NCI-H146 treated with DMSO at 0.1 percent for 48 hours (cell line): Measurements from ENCODE around the gene PLEKHA7.
"Not testable (repeated sequence)": the region's sequence is repeated elsewhere in the genome, so short reads cannot be mapped to it uniquely, and the experiment has no call there.

Source experiments
- DNase-seq: peaks from one replicate; lab custom pipeline; 2025; ENCODE audit not compliant: unreplicated experiment; lab: John Stamatoyannopoulos, UW

The PLEKHA7 gene

GRCh38 chr11:16912692-16913111 lies 101.5 kb downstream of the PLEKHA7 start:
- DNase-seq: no peak

DNA sequence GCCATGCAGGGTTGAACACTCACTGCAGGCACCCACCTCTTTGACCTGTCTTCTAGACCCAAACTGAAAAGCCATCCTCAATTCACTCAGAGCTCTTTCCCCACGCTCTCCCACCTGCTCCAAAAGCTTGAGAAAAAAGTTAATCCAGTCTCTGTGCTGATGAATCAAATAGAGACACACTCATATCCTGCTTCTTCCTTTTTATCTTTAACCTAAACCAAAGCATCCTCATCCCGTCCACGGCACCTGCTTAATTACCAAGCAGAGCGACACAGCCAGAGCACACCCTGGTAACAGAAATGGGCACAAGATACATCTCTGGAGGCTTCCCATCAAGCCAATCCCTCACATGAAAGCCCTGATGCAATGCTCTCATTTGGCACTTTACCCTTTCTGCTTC lies 102.6 kb downstream of the PLEKHA7 start:
- no peak for DNase-seq

DNA sequence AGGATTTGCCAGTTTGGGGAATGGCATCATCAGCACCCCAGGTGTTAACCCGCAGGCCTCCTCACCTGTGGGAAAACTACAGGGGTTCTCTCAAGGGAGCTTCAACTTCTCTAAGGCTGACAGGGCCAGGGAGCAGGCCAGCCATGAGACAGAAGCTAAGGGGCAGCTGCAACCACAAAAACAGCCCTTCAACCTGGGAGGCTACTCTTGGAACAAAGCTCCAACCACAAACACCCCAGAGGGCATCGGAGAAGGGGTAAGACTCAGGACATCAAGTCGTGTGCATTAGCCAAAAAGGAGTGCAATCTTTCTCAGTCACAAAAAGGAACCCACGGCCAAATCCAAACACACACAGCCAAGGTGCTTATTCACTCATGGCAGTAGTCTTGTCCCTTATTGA lies 103.0 kb downstream of the PLEKHA7 start:
- DNase-seq: no peak

- no peak for DNase-seq
Measured at GRCh38 chr11:16909359-16910035, 104.7 kb downstream of the PLEKHA7 start.

DNA sequence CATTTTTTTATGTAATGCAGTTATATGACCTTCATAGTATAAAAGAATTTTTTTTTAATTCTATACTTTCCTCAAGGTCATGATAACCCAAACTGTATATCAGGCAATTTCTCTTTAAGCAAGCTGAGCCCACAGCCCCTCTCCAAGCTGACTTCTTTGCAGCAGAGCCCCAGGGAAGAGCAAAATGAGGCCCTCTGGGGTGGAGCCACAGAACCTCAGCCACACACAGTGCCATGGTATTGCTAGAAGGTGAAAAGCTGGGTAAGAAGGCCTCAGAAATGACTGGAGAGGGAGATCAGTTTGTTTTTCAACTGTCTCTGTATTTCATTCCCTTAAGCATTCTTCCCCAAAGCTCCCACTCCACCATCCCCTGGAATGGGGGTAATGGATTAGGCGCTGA lies 108.8 kb downstream of the PLEKHA7 start:
- DNase-seq: no peak

DNA sequence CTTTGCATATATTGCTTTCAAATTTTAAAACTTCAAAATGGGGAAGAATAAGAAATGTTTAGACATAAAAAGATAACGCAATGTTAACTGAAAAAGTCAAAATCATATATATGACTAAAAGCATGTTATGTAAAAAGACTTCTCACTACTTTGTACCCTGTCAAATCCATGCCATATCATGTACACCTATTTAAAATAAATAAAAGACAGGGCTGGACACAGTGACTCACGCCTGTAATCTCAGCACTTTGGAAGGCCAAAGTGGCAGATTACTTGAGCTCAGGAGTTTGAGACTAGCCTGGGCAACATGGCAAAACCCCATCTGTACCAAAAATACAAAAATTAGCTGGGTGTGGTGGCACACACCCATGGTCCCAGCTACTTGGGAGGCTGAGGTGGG lies 109.5 kb downstream of the PLEKHA7 start:
- not testable (repeated sequence) for DNase-seq

DNA sequence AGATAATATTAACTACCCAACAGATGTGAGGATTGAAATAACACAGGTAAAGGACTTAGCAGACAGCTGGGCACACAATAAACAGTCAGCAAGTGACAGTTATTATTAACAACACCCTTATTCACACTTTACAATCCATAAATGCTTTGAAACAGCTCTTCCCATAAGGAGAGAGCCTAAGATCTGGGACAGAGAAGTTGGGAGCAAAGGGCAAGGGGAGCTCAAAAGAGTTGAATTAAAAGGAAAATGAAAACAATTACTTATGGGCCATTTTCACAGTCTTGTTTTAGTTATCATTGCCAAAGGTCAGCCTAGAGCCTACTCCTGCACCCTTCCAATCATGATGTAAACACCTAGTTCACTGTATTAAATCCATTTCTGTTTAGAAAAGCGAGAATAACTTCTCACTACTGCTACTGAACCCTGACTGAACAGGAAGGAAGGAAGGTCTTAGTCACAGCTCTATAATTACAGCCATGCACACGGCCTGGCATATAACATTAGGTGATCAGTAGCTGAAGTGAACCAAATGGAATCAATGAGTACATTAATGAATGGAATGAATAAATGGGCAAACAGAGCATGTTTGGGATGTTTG lies 111.3 kb downstream of the PLEKHA7 start:
- DNase-seq: no peak

DNA sequence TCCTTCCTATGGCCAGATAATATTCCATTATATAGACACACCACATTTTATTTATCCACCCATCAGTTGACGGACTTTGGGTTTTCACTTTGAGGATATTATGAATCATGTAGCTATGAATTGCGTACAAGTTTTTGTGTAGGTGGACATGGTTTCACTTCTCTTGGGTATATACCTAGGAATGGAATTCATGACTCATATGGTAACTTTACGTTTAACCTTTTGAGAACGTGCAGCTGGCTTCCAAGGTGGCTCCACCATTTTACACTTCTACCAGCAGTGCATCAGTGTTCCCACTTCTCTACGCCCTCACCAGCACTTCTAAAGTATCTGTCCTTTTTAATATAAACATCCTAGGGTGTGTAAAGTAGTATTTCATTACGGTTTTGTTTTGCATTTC lies 112.0 kb downstream of the PLEKHA7 start:
- DNase-seq: no peak

DNA sequence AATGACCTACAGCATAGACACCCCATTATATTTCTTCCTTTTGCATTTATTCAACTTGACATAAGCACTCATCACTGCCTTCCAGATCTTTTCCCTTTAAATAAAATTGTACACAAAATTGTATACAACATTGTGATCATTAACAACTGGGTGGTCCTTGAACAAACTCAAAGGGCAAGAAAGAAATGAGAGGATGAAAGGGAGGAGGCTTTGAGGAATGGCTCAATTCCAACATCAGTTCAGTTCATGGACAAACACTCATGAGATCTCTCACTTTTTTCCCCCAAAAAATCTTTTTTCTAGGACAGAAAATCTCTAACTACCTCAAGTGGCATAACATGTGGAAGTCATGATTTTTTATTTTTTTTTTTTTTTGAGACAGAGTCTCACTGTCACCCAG lies 113.7 kb downstream of the PLEKHA7 start:
- no peak for DNase-seq

DNA sequence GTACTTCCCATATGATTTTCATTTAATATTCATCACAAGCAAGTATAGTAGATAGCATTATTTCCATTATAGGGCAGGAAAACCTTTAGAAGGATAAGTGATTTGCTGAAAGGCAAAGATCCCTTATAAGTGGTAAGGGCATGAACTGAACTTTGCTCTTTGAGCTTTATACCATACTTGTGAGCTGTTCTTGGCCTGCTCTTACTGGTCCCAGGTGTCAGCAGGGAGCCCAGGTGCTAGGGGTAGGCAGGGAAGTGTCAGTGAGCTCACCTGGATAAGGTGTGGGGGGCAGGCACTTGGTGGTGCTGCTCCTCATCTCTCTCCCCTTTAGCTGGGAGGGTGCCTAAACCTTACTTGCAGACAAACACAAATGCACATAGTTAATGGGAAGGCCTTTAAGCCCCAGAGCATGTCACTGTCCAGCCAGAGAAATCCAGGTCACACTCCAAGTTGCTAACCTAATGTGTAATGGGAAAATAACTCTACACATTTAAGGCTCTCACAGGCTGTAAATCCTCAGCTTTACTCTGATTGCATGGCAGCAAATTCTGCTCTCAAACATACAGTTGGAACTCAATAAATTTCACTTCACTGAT lies 114.4 kb downstream of the PLEKHA7 start:
- no peak for DNase-seq

DNA sequence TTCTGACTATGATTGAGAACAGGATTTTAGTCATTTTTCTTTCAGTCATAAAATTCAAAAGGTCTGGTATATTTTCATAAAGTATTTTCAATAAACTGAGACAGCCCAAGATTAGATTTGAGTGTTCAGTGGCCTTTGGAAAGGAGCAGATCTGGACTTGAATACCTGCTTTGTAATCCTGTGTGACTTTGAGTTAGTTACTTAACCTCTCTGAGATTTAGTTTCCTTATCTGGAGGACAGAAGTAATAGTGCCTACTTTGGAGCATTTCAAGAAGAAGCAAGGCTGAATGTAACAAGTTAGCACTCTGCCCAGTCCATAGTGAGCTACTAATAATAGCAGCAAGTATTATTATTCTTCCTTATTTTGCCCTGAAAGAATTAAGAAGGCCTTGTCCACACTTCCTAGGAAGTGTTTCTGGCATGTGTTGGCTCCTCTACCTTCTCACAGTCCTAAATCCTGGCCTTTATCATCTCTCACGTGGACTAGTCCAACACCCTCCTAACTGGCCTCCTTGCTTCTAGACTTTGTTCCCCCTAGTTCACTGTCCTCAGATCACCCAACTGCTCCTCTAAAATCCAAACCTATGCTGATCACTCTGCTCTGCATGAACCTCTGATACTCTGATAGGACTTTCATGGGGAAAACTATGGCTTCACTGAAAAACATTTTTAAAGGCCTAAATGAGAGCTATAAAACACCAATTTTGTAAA lies 115.8 kb downstream of the PLEKHA7 start:
- DNase-seq: no peak

GRCh38 chr11:16897470-16898061 lies 116.6 kb downstream of the PLEKHA7 start:
- DNase-seq: peak; percentile 88

- no peak for DNase-seq
Measured at GRCh38 chr11:16896729-16897469, 117.3 kb downstream of the PLEKHA7 start.

DNA sequence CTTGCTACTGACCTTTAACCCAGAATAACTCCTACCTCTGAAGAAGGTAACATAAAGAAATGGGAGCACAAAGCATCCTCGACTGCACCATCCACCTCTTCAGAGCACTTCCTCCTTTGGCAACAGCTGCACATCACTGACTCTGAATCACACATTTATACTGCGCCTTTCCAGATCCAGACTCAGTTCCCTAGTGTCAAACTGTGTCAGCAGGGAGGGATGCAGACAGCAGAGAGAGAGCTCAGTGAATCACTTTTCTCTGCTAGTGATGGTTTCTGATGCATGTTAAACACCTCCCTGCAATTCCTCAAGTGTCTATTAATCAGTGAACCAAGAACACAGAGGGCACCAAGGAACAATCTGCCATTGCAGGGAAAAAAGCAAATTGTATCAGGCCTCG lies 118.9 kb downstream of the PLEKHA7 start:
- no peak for DNase-seq

DNA sequence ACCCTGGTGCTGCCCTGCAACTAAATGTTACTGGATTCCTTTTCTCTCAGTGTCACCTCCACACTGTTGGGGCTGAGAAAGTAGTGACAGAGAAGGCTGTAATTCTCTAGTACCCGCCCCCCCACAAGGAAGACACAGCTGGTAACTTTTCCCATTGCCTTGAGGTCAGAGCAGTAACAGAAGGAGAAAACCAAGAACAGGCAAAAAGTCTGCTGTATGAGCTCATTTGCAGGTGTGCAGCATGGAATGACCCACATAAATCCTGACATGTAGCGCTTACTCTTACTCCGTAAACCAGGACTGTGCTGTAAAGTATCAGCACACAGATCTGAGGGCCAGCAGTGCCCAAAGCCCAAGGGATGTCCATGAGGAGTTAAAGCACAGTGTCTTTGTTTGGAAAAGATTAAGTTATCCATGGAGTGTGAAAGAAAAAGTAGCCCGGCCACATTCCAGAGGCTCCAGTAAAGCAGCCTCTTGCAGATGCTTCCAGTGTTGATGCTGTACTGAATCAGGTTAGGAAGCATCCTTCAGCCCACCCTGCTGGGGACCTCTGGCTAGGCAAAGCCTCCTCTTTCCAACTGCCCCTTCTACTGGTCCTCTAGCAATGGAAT lies 120.7 kb downstream of the PLEKHA7 start:
- no peak for DNase-seq

- no peak for DNase-seq
Measured at GRCh38 chr11:16891964-16892363, 122.2 kb downstream of the PLEKHA7 start.

- no peak for DNase-seq
Measured at GRCh38 chr11:16891165-16891564, 123.0 kb downstream of the PLEKHA7 start.

DNA sequence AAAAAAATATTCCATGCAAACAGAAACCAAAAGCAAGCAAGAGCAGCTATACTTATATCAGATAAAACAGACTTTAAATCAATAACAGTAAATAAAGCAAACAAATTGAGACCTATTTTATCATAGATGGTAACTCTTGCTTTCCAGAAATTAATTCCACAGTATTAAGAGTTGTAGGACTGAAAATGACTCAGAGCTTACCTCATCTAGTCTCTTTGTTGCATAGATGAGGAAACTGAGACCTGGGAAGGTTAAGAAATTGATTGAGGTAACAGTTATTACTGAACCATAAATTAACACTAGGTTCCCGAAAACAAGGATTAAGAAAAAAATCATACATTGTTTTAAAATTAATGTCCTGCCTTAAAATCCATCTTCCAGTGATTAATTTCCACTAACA lies 123.8 kb downstream of the PLEKHA7 start:
- no peak for DNase-seq

DNA sequence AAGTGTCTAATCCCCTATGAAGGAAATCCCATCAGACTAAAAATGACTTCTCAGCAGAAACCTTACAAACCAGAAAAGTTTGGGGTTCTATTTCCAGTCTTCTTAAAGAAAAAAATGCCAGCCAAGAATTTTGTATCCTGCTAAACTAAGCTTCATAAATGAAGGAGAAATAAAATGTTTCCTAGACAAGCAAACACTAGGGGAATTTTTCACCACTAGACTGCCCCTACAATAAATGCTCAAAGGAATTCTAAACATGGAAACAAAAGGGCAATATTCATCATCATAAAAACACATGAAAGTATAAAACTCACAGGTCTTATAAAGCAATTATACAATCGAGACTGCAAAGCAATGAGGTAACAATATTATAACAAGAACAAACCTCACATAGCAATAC lies 124.3 kb downstream of the PLEKHA7 start:
- DNase-seq: no peak

GRCh38 chr11:16889010-16889409 lies 125.2 kb downstream of the PLEKHA7 start:
- DNase-seq: not testable (repeated sequence)
